T-helper 1 cell treated with Interleukin-12 subunit alpha and Interleukin-12 subunit beta and Interleukin-4 antibody, amounts not matched to agents 30 ng/mL and 1 ng/mL, for 36 hours (primary cell): Measurements from ENCODE around the gene ARHGEF33. TPM values are rescaled to one million over a fixed set of nuclear protein-coding genes. Genes with fewer than 3 reads are reported as not detected.

Experiments used
- intact Hi-C: fragments of 100-400 bp; cut with micrococcal nuclease; formaldehyde crosslinking; loops from one replicate; pipeline ENCODE4 v1.15.1; 2024
- total RNA-seq: library from RNA; stranded (reverse); gene quantifications from 2 replicates; pipeline ENCODE4 v1.2.3, GENCODE V29; 2022

ARHGEF33 gene
- total RNA-seq: 0.12 TPM in 1 of 2 replicates, not detected in the other

DNA sequence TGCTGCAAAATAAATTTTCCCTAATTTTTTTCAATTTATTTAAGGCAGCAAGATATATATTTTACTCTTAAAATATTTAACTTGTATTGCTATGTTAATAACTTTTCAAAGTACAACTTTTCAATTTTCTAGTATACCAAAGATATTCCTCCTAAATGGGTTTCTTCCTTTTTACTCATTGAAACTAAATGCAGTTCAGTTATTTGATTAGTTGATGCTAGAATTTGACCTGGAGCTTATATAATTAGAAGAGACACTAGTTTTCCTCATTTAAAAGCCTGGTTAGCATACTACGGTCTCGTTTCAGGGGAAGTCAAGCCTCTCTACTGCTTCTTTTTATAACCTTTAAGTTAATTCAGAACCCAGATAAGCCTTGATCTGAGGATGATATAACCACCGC is at the start of gene ARHGEF33:
ARHGEF33 (plus strand) TSS at position 301 of the 400 bp plus-strand sequence. CDS start 29,573 bp downstream, outside the sequence.
- intact Hi-C loops: no loop called here

DNA sequence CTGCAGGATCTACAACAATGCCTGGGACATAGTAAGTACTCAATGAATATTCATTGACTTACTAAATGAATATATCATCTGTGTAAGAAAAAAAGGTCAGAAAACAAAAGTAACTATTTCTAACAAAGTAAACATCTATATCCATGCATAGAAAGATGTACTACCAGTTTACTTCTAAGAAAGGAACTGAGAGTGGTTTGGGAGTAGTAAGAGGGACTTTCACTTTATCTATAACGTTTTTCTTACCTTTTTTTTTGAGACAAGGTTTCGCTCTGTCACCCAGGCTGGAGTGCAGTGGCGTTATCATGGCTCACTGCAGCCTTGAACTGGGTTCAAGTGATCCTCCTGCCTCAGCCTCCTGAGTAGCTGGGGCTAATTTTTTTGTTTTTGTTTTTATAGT is 39.6 kb upstream of the ARHGEF33 start:
- intact Hi-C loops: no loop called here

DNA sequence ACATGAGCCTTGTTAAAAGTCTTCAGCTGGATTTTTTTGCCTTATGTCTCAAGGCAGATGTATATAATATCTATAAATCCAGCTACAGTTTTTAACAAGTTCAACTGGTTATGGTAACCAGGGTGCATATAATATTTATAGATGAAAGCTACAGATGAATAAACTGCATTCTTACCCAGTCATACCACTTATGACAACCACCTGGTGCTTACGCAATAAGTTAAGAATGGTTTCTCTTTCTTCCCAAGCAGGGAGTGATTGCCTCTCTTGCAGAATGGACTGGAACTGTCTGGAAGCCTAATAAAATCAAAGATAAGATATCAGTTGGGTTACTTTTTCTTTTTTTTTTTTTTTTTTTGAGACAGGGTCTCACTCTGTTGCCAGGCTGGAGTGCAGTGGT is 33.5 kb upstream of the ARHGEF33 start:
- intact Hi-C loops: no loop called here

DNA sequence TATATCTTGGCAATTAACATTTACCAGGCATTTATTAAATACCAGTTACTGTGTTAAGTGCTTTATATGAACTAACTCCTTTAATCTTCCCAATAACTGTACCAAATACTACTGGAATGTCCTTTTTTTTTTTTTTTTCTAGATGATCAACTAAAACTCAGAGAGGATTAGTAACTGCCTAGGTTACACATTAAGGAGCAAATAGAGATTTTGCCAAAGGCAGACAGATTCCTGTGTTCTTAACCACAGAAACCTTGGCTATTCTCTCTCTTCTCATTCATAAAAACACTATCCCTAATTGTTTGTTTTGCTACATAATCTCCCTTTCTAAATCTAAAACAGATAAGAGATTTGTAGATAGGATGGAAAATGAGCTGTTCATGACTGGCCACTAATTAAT is 27.2 kb upstream of the ARHGEF33 start:
- intact Hi-C loops: no loop called here

DNA sequence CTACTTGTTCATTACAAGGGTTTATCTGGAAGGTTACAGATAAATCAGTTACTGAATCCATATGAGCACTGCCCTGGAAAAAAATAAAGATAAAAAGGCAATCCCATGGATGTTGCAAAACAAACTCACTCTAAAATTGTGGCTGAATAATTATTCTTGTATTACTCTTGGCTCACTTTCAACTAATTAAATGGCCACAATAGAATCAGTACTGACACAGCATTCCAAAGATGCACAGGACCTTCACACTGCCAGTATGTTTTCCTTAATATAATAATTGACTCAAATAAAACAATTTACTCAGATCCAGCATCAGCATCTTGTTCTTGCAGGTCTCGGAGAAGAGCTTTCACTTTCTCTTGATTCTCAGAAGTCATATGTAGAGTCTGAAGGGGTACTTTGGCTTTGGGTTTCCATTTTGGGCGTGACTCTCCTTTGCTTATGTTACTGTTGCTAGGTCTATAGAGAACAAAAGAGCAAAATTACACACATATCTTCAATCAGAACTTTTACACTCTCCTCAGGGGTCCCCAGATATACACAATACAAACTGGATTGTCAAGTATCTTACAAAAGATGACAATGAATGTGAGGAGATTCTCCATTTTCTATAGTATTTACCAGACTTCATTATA is 26.5 kb upstream of the ARHGEF33 start:
- intact Hi-C loops: no loop called here

DNA sequence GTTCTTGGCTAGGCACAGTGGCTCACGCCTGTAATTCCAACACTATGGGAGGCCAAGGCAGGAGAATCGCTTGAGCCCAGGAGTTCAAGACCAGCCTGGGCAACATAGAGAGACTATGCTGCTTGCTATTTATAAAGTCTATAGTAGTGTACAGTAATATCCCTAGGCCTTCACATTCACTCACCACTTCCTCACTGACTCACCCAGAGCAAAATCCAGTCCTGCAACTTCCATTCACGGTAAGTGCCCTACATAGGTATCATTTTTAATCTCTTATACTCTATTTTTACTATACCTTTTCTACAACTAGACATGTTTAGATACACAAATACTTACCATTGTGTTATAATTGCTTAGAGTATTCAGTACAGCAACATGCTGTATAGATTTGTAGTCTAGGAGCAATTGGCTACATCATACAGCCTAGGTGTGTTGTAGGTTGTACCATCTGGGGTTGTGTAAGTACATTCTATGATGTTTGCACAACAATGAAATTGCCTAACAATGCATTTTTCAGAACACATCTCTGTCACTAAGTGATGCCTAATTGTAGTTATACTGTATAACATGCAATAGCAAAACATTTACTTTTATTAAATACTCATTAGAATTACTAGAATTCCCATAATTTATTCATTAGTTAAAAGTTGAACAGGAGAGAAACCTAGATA is 22.8 kb upstream of the ARHGEF33 start:
- intact Hi-C loops: no loop called here

DNA sequence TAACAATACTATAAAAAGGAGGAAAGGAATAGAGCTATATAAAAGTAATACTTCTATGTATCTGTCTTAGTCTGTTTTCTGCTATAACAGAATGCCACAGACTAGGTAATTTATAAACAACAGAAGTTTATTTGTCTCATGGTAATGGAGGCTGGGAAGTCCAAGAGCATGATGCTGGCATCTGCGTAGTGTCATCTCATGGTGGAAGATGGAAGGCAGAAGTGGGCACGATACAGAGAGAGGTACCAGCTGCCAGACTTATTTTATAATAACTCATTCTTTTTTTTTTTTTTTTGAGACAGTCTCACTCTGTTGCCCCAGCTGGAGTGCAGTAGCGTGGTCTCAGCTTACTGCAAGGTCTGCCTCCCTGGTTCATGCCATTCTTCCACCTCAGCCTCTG is 18.2 kb upstream of the ARHGEF33 start:
- intact Hi-C loops: no loop called here

DNA sequence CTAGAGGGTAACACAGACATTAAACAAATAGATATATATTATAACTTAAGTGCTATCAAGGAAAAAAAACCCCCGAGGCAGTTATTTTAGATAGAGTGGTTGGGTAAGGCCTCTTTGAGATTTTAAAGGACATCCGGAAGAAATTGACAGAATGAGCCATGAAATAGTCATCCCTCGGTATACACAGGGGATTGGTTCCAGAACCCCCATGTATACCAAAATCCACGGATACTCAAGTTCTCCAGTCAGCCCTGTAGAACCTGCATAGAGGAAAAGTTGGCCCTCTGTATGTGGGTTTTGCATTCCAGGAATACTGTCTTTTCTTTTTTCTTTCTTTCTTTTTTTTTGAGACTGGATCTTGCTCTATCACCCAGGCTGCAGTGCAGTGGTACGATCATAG is 15.9 kb upstream of the ARHGEF33 start:
- intact Hi-C loops: no loop called here

DNA sequence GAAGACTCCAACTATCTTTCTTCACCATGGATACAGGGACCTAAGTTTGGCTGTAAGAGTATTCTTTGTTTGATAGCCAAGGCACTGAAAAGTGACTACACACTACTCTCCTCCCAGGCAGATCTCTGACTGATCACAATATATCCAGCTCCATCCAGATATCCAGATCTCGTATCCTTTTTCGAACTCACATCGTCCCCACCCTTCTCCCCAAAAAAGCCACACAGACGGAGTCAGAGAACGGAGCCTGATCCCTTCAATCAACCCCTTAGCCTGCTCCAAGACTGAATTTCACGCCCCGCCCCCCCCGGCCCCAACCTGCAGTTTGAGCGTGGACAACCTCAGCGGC is 14.5 kb upstream of the ARHGEF33 start:
- intact Hi-C loops: loop anchor here (1.0 to 5.0 kb wide), 7 partner anchors 97 to 903 kb away; partner anchors contain the start of genes ATL2, GEMIN6 and SRSF7

DNA sequence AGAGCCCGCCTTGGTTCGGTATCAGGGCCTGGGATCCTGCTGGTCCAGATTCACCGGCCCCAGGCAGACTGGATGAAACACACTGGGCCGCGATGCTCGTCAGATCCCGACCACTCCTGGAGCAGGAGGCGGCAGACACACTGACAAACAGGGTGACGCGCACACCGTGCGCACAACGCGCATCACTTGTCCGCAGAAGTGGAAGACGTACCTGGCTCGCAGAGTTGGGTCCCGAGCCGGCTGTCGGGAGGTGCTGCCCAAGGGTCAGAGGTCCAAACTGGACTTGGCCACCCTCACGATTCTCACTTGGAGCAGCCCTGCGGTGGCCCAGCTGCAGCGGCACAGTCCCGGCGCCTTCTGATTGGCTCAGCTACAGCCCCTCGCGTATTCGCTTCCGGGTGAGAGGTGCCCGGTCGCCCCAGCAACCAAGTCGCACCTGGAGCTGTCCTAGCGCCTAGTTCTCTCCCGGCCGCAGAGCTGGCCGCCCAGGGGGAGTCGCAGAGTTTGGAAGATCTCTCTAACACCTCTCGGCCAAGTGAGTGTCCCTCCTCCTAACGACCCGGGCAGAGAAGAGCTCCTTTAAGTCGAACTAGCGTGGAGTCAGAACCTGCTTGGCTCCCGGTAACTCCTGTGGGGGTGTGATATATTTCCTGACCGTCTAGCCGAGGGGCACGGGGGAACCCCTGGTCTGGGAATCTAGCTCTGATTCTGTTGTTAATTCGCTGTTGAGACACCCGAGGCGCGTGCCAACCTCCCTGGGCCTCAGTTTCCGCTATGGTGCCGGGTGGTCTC is 13.9 kb upstream of the ARHGEF33 start, which contains the start of the genes DHX57 and MORN2:
DHX57 (minus strand) TSS at position 359 of the 792 bp plus-strand sequence. CDS start 7,529 bp downstream, outside the sequence.
MORN2 (plus strand) TSS at position 401 of the 792 bp plus-strand sequence.
- intact Hi-C loops: loop anchor here (1.0 to 5.0 kb wide), 7 partner anchors 97 to 903 kb away; partner anchors contain the start of genes ATL2, GEMIN6 and SRSF7

DNA sequence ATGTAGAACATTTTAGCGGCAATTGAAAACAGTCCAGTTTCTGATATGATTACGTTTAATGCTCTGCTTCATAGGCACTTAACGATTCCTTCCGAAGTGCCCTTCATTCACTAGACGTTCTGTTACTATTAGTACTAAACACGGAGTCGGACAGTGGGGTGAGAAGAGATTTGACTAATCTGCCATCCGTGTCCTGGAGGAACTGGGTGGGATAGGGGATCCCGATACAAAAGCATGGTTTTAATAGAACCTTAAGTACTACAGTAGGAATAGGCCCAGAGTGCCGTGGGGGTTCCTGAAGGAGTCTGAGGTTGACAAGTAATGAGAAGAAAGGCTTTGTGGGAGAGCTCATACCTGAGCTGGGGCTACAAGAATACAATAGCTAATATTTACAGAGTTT is 13.3 kb upstream of the ARHGEF33 start:
- intact Hi-C loops: loop anchor here (5.0 kb wide), 2 partner anchors 224 to 351 kb away; no protein-coding TSS in a partner anchor

DNA sequence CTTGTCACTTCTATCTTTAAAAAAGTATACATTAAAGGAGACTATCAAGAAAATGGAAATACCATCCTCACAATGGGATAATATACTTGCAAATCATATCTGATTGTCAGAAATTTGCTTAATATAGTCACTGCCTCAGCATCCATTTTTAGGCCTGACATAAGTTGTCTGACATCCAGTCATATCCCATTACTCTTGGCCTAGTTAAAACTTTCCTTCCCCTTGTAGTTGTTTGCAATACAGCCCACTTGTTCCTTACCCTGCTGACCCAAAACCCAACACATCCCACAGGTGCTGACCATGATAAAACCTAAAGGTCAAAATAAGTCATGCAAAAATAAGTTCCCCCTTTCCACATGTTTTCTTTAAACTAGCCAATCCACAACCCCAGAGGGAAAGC is 3.6 kb upstream of the ARHGEF33 start:
- intact Hi-C loops: no loop called here

DNA sequence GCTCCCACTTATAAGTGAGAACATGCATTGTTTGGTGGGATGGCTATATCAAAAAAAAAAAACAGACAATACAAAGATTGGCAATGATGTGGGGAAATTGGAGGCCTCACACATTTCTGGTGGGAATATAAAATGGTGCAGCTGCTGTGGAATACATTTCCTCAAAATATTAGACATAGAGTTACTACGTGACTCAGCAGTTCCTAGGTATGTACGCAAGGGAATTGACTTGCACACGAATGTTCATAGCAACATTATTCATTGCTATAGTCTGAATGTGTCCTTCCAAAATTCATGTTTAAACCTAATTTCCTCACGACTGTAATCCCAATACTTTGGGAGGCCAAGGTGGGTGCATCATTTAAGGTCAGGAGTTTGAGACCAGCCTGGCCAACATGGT is 2.3 kb upstream of the ARHGEF33 start:
- intact Hi-C loops: no loop called here

DNA sequence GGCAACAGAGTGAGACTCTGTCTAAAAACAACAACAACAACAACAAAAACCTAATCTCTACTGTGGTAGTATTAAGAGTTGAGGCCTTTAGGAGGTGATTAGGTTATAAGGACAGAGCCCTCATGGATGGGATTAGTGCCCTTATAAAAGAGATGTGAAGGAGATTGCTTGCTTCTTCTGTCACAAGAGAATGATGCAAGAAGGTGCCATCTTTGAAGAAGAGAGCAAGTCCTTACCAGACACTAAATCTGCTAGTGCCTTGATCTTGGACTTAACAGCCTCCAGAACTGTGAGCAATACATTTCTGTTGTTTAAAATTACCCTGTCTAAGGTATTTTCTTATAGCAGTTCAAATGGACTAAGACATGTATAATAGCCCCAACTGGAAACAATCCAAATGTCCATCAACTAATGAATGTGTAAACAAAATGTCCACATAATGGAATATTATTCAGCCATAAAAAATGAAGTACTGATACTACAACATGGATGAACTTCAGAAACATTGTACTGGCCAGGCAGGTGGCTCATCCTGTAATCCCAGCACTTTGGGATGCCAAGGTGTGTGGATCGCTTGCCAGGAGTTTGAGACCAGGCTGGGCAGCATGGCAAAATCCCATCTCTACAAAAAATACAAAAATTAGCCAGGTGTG is 1.6 kb upstream of the ARHGEF33 start:
- intact Hi-C loops: no loop called here

DNA sequence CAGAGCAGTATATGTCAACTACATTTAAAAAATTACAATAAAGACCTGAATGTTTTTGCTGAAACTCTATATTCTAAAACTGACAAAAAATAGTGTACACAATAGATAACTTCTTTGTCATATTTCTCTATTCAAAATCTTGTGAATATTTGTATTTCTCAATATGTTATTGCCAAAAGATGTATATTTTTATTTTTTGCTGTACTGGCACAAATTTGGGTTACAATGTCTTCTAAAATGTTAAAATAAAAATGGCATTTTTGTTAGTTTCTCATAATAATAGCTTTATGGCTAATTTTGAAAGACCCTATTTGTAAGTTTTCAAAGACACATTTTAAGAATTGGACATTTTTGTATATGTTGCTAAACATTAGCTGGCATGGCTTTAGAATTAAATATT is 630 bp upstream of the ARHGEF33 start:
- intact Hi-C loops: no loop called here

DNA sequence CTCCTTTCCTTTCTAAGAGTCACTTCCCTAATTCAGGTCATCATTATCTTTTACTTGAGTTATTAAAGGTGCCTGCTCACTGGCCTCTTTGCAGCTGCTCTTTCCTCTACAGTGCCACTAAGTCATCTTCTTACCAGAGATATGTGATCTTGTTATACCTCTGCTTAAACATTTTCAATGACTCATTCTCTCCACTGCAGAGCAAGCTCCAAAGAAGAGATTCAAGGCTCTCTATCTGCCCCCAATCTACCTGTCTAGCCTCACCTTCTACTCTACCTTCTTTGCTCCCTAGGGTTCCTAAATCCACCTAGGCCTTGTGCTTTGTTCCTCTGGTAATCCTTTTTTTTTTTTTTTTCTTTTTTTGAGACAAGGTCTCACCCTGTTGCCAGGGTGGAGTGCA is 3.1 kb downstream of the ARHGEF33 start:
- intact Hi-C loops: no loop called here

DNA sequence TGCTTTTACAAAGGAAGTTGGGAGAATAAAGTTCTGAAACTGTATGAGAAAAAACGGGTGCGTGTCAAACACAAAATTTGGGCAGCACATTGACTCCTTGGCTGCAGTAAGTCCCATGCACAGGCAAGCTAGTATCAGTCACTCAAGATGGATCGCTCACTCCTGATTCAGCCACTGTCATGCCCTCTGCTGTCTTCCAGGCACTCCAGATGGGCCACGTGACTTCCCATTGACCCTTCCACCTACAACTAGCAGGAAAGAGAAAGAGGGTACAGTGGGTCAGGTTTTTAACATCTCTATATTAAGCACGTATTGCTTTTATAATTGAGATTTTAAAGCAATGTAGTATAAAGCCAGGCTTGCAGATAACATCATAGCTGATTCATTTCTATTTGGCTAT is 8.6 kb downstream of the ARHGEF33 start:
- intact Hi-C loops: no loop called here

DNA sequence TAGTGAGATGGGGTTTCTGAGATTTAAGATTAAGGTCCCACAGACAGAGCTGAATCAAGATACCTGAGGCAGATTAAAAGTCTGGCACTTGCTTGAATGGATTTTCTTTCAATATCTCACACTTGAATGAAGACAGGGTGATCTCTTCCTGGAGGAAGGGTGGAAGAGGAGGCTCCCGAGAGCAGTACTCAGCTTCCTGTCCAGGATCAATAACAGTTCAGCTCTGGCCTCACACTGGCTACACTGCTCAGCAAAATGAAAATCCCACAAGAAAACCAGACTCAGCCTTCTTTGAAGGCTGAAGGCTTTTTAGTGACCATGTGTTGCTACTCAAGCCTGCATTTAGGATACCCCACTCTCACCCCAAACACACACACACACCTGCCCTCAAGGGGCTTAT is 11.1 kb downstream of the ARHGEF33 start:
- intact Hi-C loops: no loop called here

DNA sequence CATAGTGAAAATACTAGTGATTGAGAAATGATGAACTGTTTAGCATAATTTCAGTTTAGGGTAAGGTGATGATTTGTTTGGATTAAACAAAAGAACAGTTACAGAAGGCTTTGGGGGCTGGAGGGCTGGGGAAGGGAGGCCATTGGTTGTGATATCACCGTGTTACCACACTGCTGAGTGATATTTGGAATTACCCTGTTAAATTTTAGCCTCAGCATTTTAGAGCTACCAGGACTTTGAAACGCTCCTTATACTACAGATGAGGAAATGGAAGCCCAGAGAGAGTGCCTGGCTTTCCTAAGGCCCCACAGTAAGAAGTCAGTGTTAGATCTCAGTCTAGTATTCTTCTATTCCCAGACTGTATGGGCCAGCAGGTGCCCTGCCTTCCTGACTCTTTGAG is 15.6 kb downstream of the ARHGEF33 start:
- intact Hi-C loops: no loop called here

DNA sequence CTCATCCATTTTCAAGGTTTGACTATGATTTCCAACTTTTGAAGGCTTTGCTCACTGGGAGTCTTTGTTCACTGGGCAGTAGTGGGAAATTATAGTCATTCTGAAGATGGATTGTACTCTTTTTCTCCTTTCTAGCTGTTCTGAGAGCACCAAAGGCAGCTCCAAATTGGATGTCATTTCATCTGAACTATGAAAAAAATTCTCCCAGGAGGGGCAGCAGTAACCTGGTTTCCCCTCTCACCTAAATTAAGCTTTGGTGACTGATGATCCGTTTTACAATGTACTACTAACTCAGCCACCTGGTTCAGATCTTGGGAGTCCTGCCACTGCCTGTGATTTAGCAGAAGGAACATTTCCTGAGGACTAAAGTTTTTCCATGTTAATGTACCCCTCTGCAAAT is 17.6 kb downstream of the ARHGEF33 start:
- intact Hi-C loops: no loop called here

DNA sequence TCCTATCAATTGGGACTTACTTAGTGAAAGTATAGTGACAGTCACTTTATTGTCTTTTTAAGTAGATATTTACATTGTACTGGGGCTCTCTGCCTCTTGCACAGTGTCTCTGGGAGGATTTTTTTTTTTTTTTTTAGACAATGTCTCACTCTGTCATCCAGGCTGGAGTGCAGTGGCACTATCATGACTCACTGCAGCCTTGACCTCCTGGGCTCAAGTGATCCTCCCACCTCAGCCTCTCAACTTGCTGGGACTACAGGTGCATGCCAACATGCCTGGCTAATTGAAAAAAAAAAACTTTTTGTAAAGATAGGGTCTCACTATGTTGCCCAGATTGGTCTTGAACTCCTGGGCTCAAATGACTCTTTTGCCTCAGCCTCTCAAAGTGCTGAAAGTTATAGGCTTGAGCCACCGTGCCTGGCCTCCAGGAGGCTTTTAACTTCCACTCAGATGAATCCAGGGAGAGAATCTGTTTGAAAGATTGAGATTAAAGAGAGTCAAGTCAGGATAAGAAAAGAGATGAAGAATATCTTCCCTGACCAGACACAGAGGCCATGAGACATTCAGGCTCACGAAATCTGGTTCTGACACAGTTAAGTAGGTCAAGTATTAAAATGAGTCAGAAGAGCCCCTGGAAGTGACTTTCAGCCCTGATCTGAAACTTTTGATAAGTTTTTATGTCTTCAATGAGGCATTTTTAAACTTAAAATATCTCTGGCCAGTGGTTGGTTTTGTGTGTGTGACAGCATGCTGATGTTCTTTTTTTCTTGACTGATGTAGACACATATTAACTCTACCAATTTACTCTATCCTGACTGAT is 18.3 kb downstream of the ARHGEF33 start:
- intact Hi-C loops: no loop called here
